ENCODE measurements around the gene SPINK8.

The SPINK8 gene

GRCh38 chr3:48280881-48281280 lies 52.6 kb downstream of the SPINK8 start:
- in situ Hi-C loops (cut with HindIII; ENCODE audit: low sequenced_read_pairs) = no loop called here
- TF ChIP-seq CTCF (IDR thresholded peaks at IDR 0.05; ENCODE audit: low read depth, low read length) = no peak
- H3K4me3 ChIP-seq (ENCODE audit: low read depth, low read length) = no peak overlapping the region
- no peak for DNase-seq (ENCODE audit: low read depth, low spot score)

GRCh38 chr3:48278884-48279559 lies 54.4 kb downstream of the SPINK8 start:
- DNase-seq (ENCODE audit: low read depth, low spot score) = no peak
- in situ Hi-C loops (cut with HindIII; ENCODE audit: low sequenced_read_pairs) = no loop called here
- TF ChIP-seq CTCF (IDR thresholded peaks at IDR 0.05; ENCODE audit: low read depth, low read length) = no peak
- no peak overlapping the region for H3K4me3 ChIP-seq (ENCODE audit: low read depth, low read length)

- no peak for TF ChIP-seq CTCF (IDR thresholded peaks at IDR 0.05; ENCODE audit: low read depth, low read length)
These were observed 56.4 kb downstream of the SPINK8 start for GRCh38 chr3:48276911-48277641.

GRCh38 chr3:48275287-48276027 lies 58.0 kb downstream of the SPINK8 start:
- no peak overlapping the region for H3K4me3 ChIP-seq (ENCODE audit: low read depth, low read length)
- no peak for TF ChIP-seq CTCF (IDR thresholded peaks at IDR 0.05; ENCODE audit: low read depth, low read length)
- in situ Hi-C loops (cut with HindIII; ENCODE audit: low sequenced_read_pairs) = no loop called here
- DNase-seq (ENCODE audit: low read depth, low spot score) = no peak

More at GRCh38 chr3:48276911-48277641, 56.4 kb downstream of the SPINK8 start:
- in situ Hi-C loops (cut with HindIII; ENCODE audit: low sequenced_read_pairs) = no loop called here
- DNase-seq (ENCODE audit: low read depth, low spot score) = no peak
- H3K4me3 ChIP-seq (ENCODE audit: low read depth, low read length) = no peak overlapping the region

- DNase-seq (ENCODE audit: low read depth, low spot score) = no peak
- in situ Hi-C loops (cut with HindIII; ENCODE audit: low sequenced_read_pairs) = no loop called here
- no peak for TF ChIP-seq CTCF (IDR thresholded peaks at IDR 0.05; ENCODE audit: low read depth, low read length)
- no peak overlapping the region for H3K4me3 ChIP-seq (ENCODE audit: low read depth, low read length)
These were observed 59.0 kb downstream of the SPINK8 start for GRCh38 chr3:48274452-48274851.

- peak; percentile 54 for DNase-seq (ENCODE audit: low read depth, low spot score)
- in situ Hi-C loops (cut with HindIII; ENCODE audit: low sequenced_read_pairs) = no loop called here
- peak; percentile 88 for TF ChIP-seq CTCF (IDR thresholded peaks at IDR 0.05; ENCODE audit: low read depth, low read length)
- no peak overlapping the region for H3K4me3 ChIP-seq (ENCODE audit: low read depth, low read length)
These were observed 59.8 kb downstream of the SPINK8 start for GRCh38 chr3:48273594-48274211.
